Tibial artery (tissue), 4 donors: ENCODE results near the gene ECD.

Experiments
- DNase-seq, 2 donors: peaks; one replicate each; pipeline ENCODE4 v3.0.0-alpha.2; 2019
- H3K27ac ChIP-seq, 2 donors: fragments of 200-600 bp; sonication (generic) in 1 of 2; 1 replicate in 1 of 2; 2 replicates in 1 of 2; pipeline ENCODE4 v1.5.1; 2018 to 2019; ENCODE audit warnings: mild to moderate bottlenecking in 1 of 2
- H3K27me3 ChIP-seq, 2 donors: fragments of 200-600 bp; sonication (generic) in 1 of 2; one replicate each; pipeline versions ENCODE4 v1.5.1 to v1.6.0; 2016 to 2019
- H3K36me3 ChIP-seq, 3 donors: fragments of 200-600 bp; sonication (generic) in 2 of 3; one replicate each; pipeline ENCODE4 v1.5.1; 2016 to 2019; ENCODE audit warnings: mild to moderate bottlenecking in 2 of 3
- H3K4me1 ChIP-seq, 4 donors: fragments of 200-600 bp; sonication (generic) in 2 of 4; 1 replicate in 3 of 4; 2 replicates in 1 of 4; pipeline ENCODE4 v1.5.1; 2016 to 2019
- H3K4me3 ChIP-seq, 2 donors: fragments of 200-600 bp; sonication (generic) in 1 of 2; 1 replicate in 1 of 2; 2 replicates in 1 of 2; pipeline ENCODE4 v1.5.1; 2018 to 2019; ENCODE audit warnings: mild to moderate bottlenecking in 2 of 2
- H3K9me3 ChIP-seq, 3 donors: fragments of 200-600 bp; sonication (generic) in 1 of 3; one replicate each; pipeline ENCODE4 v1.5.1; 2016 to 2019
- intact Hi-C: fragments of 100-400 bp; cut with DNase I; formaldehyde crosslinking; loops from one replicate; pipeline ENCODE4 v1.15.0; 2023; ENCODE audit warnings: low total_unique reads
- TF ChIP-seq, protein P1 (sequence below), 2 experiments: fragments of 200-600 bp in 1 of 2; fragments of 450-650 bp in 1 of 2; IDR thresholded peaks; one replicate each; pipeline ENCODE4 v1.5.1; 2017 to 2019; ENCODE audit warnings: antibody characterized with exemption in 2 of 2, mild to moderate bottlenecking in 1 of 2, moderate library complexity in 1 of 2

ECD gene

DNA sequence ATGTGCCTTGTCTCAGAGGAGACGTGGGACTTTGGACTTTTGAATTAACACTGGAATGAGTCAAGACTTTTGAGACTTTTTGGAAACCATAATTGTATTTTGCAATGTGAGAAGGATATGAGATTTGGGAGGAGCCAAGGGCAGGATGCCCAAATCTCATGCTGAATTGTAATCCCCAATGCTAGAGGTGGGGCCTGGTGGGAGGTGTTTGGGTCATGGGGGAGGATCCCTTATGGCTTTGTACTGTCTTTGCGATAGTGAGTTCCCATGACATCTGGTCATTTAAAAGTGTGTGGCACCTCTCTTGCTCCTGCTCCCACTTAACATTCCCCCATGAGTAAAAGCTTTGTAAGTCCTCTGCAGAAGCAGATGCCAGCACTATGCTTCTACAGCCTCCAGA is 40.1 kb upstream of the ECD start:
- intact Hi-C loops = no loop called here
- TF ChIP-seq, protein P1, sequence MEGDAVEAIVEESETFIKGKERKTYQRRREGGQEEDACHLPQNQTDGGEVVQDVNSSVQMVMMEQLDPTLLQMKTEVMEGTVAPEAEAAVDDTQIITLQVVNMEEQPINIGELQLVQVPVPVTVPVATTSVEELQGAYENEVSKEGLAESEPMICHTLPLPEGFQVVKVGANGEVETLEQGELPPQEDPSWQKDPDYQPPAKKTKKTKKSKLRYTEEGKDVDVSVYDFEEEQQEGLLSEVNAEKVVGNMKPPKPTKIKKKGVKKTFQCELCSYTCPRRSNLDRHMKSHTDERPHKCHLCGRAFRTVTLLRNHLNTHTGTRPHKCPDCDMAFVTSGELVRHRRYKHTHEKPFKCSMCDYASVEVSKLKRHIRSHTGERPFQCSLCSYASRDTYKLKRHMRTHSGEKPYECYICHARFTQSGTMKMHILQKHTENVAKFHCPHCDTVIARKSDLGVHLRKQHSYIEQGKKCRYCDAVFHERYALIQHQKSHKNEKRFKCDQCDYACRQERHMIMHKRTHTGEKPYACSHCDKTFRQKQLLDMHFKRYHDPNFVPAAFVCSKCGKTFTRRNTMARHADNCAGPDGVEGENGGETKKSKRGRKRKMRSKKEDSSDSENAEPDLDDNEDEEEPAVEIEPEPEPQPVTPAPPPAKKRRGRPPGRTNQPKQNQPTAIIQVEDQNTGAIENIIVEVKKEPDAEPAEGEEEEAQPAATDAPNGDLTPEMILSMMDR (IDR thresholded peaks at IDR 0.05) = no peak
- Histone ChIP-seq H3K4me1 (no peaks in the 10 kb centered on the region), H3K27ac (no peak overlapping the region), H3K4me3 (no peak overlapping the region), H3K36me3 (peaks cover 0 to 37% (median 34%) of the 10 kb centered on the region in 3 donors), H3K9me3 (no peaks in the 10 kb centered on the region), H3K27me3 (no peaks in the 10 kb centered on the region)
- DNase-seq = peak in 1 of 2 donors; percentile 38

DNA sequence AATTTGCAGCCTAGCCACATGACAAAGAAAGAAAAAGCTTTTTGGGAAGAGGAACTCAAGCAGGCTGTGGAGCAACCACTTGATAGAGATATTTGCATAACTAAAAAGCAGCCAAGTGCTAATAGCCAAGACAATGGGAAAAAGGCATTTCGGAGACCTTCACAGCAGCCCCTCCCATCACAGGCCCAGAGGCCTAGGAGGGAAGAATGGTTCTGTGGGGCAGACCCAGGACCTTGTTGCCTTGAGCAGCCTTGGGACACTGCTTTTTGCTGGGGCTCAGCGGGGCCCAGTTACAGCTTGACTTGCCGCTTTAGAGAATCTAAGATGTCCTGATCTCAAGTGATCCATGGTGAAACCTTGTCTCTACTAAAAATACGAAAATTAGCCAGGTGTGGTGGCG is 38.6 kb upstream of the ECD start:
- Histone ChIP-seq H3K36me3 (peaks cover 0 to 45% (median 38%) of the 10 kb centered on the region in 3 donors), H3K9me3 (no peaks in the 10 kb centered on the region)
- intact Hi-C loops = no loop called here

GRCh38 chr10:73205890-73206289 is 38.1 kb upstream of the ECD start:
- Histone ChIP-seq H3K9me3 (no peaks in the 10 kb centered on the region), H3K4me3 (no peak overlapping the region), H3K27ac (no peak overlapping the region), H3K4me1 (no peaks in the 10 kb centered on the region), H3K27me3 (no peaks in the 10 kb centered on the region), H3K36me3 (peaks cover 0 to 41% (median 37%) of the 10 kb centered on the region in 3 donors)
- DNase-seq = no peak
- TF ChIP-seq, protein P1 (IDR thresholded peaks at IDR 0.05) = no peak
- intact Hi-C loops = no loop called here

More for the DNA sequence above, 38.6 kb upstream of the ECD start:
- Histone ChIP-seq H3K4me1 (no peaks in the 10 kb centered on the region), H3K4me3 (no peak overlapping the region), H3K27me3 (no peaks in the 10 kb centered on the region), H3K27ac (no peak overlapping the region)
- DNase-seq = no peak
- TF ChIP-seq, protein P1 (IDR thresholded peaks at IDR 0.05) = no peak

GRCh38 chr10:73205081-73205480 is 37.3 kb upstream of the ECD start:
- Histone ChIP-seq H3K9me3 (no peaks in the 10 kb centered on the region), H3K36me3 (peaks cover 0 to 37% (median 37%) of the 10 kb centered on the region in 3 donors), H3K27ac (no peak overlapping the region), H3K27me3 (no peaks in the 10 kb centered on the region), H3K4me3 (no peak overlapping the region), H3K4me1 (no peaks in the 10 kb centered on the region)
- no peak for DNase-seq
- intact Hi-C loops = no loop called here
- TF ChIP-seq, protein P1 (IDR thresholded peaks at IDR 0.05) = no peak

- no peak for DNase-seq
- no peaks in the 10 kb centered on the region for H3K27me3 ChIP-seq
- no peak overlapping the region for H3K27ac ChIP-seq
- H3K9me3 ChIP-seq = no peaks in the 10 kb centered on the region
- intact Hi-C loops = no loop called here
- TF ChIP-seq, protein P1 (IDR thresholded peaks at IDR 0.05) = no peak
- peaks cover 14 to 27% (median 17%) of the 10 kb centered on the region in 3 donors for H3K36me3 ChIP-seq
- H3K4me3 ChIP-seq = no peak overlapping the region
- H3K4me1 ChIP-seq = no peaks in the 10 kb centered on the region
Observed at GRCh38 chr10:73190188-73190587, 22.4 kb upstream of the ECD start.

DNA sequence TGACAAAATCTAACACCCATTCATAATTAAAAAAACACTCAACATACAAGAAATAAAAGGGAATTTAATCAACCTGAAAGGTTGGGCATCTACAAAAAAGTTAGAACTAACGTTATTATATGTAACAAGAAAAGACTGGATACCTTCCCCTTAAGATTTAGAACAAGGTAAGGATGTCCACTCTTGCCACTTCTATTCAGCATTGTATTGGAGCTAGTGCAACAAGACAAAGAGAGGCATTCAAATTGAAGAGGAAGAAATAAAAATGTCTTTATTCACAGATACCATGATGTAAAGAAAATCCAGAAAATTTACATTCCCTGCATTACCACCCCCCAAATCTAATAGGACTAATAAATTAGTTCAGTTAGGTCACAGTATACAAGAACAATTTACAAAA is 18.5 kb upstream of the ECD start:
- TF ChIP-seq, protein P1 (IDR thresholded peaks at IDR 0.05) = no peak
- Histone ChIP-seq H3K4me1 (no peaks in the 10 kb centered on the region), H3K9me3 (no peaks in the 10 kb centered on the region), H3K4me3 (no peak overlapping the region), H3K27ac (no peak overlapping the region), H3K27me3 (no peaks in the 10 kb centered on the region), H3K36me3 (peaks cover 8 to 26% (median 14%) of the 10 kb centered on the region in 3 donors)
- DNase-seq = no peak
- intact Hi-C loops = no loop called here
